Neural progenitor cell (in vitro differentiated cells): Measurements from ENCODE around the gene TYSND1. TPM values are rescaled to one million over a fixed set of nuclear protein-coding genes. Genes with fewer than 3 reads are reported as not detected.

Source experiments
- total RNA-seq: library from RNA; depleted of rRNA; stranded (reverse); fragments of >200 nt; gene quantifications from 2 replicates; pipeline ENCODE4 v1.2.3, GENCODE V29; 2015; ENCODE audit warnings: low replicate concordance

Gene TYSND1
- total RNA-seq, 1 donor from 2014 or later: 7.7 TPM

Other genes starting within 250 kb of the TYSND1 start
- 159 and 183 TPM in 2 replicates for gene MACROH2A2, start 93.9 kb downstream of the TYSND1 start, total RNA-seq
- gene AIFM2, start 13.9 kb downstream of the TYSND1 start, total RNA-seq: 1.1 and 1.3 TPM in 2 replicates
- gene SAR1A, start 23.8 kb upstream of the TYSND1 start, total RNA-seq: 93.5 and 147 TPM in 2 replicates
- gene PPA1, start 86.7 kb upstream of the TYSND1 start, total RNA-seq: 134 and 203 TPM in 2 replicates
- gene NPFFR1, start 137.3 kb upstream of the TYSND1 start, total RNA-seq: 0.06 TPM in 1 of 2 replicates, not detected in the other
- 19.0 and 44.9 TPM in 2 replicates for gene LRRC20, start 235.9 kb upstream of the TYSND1 start, total RNA-seq